ENCODE results near the gene CHAMP1. TPM values are rescaled to one million over a fixed set of nuclear protein-coding genes. Genes with fewer than 3 reads are reported as not detected.

The CHAMP1 gene
- total RNA-seq, 1 donor from 2014 or later, result 17.1 TPM

DNA sequence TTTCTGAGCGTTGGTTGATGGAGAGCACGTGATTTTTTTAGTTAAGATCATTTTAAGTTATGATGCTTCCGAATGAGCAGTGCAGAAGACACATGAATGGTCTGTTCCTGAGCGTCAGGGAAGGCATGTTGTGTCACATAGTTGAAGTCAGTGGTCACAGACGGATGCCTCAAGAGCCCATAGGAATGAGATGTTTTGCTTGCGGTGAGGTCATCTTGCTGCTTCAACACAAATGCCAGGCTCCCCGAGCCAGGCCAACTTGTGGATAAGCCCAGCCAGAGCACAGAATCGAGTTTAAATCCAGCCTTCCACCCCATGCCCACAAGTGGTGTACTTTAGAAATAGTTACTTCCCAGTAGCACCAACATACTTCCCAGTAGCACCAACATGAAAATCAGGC, 27.5 kb upstream of the CHAMP1 start:
- Histone ChIP-seq H3K27ac (no peak overlapping the region), H3K4me1 (peaks cover 0 to 9% of the 10 kb centered on the region in 2 donors), H3K36me3 (peaks cover 14 to 41% of the 10 kb centered on the region in 2 donors), H3K4me3 (no peak overlapping the region), H3K27me3 (no peaks in the 10 kb centered on the region), H3K9me3 (no peaks in the 10 kb centered on the region)
- intact Hi-C loops (cut with DNase I), result no loop called here
- TF ChIP-seq, protein P1, sequence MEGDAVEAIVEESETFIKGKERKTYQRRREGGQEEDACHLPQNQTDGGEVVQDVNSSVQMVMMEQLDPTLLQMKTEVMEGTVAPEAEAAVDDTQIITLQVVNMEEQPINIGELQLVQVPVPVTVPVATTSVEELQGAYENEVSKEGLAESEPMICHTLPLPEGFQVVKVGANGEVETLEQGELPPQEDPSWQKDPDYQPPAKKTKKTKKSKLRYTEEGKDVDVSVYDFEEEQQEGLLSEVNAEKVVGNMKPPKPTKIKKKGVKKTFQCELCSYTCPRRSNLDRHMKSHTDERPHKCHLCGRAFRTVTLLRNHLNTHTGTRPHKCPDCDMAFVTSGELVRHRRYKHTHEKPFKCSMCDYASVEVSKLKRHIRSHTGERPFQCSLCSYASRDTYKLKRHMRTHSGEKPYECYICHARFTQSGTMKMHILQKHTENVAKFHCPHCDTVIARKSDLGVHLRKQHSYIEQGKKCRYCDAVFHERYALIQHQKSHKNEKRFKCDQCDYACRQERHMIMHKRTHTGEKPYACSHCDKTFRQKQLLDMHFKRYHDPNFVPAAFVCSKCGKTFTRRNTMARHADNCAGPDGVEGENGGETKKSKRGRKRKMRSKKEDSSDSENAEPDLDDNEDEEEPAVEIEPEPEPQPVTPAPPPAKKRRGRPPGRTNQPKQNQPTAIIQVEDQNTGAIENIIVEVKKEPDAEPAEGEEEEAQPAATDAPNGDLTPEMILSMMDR (IDR thresholded peaks at IDR 0.05), result no peak
- DNase-seq (ENCODE audit: low spot score in 2 of 2), result no peak

DNA sequence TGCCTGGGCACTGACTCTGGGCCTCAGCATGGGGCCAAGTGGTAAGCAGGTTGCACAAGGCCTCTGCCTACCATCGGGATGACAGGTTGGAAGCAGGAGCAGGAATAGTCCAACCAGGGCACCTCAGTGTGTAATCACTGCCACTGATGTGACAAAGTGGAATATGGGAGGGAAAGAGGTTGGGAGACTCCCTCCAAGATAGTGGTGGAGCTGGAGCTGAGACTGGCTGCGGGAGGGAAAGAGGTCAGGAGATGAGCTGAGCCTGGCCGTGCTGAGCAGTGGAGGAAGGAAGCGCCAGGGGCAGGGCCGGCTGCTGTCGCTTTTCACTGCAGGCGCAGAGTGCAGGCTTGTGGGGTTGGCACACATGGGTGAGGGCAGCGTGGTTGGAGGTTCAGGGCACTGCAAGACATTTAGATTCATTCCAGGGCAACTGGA, 26.1 kb upstream of the CHAMP1 start:
- H3K4me3 ChIP-seq, result no peak overlapping the region
- TF ChIP-seq, protein P1 (IDR thresholded peaks at IDR 0.05), result no peak
- H3K27ac ChIP-seq, result no peak overlapping the region
- H3K4me1 ChIP-seq, result peaks cover 0 to 4% of the 10 kb centered on the region in 2 donors
- intact Hi-C loops (cut with DNase I), result no loop called here
- no peak for DNase-seq (ENCODE audit: low spot score in 2 of 2)
- H3K9me3 ChIP-seq, result no peaks in the 10 kb centered on the region
- H3K36me3 ChIP-seq, result peaks cover 27 to 54% of the 10 kb centered on the region in 2 donors
- no peaks in the 10 kb centered on the region for H3K27me3 ChIP-seq

GRCh38 chr13:114296448-114296847, 17.9 kb upstream of the CHAMP1 start:
- Histone ChIP-seq H3K36me3 (peaks cover 46 to 73% of the 10 kb centered on the region in 2 donors), H3K4me3 (no peak overlapping the region), H3K27me3 (no peaks in the 10 kb centered on the region), H3K4me1 (no peaks in the 10 kb centered on the region), H3K27ac (no peak overlapping the region), H3K9me3 (no peaks in the 10 kb centered on the region)
- intact Hi-C loops (cut with DNase I), result no loop called here
- no peak for DNase-seq (ENCODE audit: low spot score in 2 of 2)
- TF ChIP-seq, protein P1 (IDR thresholded peaks at IDR 0.05), result no peak

GRCh38 chr13:114296902-114297301, 17.4 kb upstream of the CHAMP1 start:
- no peak overlapping the region for H3K4me3 ChIP-seq
- DNase-seq (ENCODE audit: low spot score in 2 of 2), result no peak
- no peaks in the 10 kb centered on the region for H3K4me1 ChIP-seq
- no peaks in the 10 kb centered on the region for H3K27me3 ChIP-seq
- TF ChIP-seq, protein P1 (IDR thresholded peaks at IDR 0.05), result no peak
- H3K36me3 ChIP-seq, result peaks cover 47 to 73% of the 10 kb centered on the region in 2 donors
- H3K27ac ChIP-seq, result no peak overlapping the region
- no peaks in the 10 kb centered on the region for H3K9me3 ChIP-seq
- intact Hi-C loops (cut with DNase I), result no loop called here

DNA sequence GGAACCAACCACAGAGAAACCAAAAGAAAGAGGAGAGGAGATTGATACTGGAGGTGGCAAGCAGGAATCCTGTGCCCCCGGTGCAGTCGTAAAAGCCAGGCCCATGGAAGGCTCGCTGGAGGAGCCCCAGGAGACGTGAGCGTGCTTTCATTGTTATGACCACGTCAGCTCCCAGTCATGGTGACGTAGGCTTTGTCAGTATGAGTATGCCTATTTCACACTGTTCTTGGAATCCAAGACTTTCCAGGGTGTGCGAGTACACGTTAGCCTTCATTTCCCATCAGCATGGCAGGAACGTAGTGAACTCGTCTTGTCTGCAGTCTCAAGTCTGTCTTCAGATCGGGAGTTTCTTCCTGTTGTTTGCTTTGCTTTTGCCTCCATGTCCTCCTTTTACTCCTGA, 15.4 kb upstream of the CHAMP1 start:
- DNase-seq (ENCODE audit: low spot score in 2 of 2), result no peak
- intact Hi-C loops (cut with DNase I), result no loop called here
- Histone ChIP-seq H3K4me1 (no peaks in the 10 kb centered on the region), H3K9me3 (no peaks in the 10 kb centered on the region), H3K4me3 (no peak overlapping the region), H3K27ac (no peak overlapping the region), H3K27me3 (no peaks in the 10 kb centered on the region), H3K36me3 (peaks cover 45 to 74% of the 10 kb centered on the region in 2 donors)
- TF ChIP-seq, protein P1 (IDR thresholded peaks at IDR 0.05), result no peak

All from ascending aorta (tissue), 2 donors.